PC-9 (cell line): ENCODE measurements around the gene TMEM59L. TPM values are rescaled to one million over a fixed set of nuclear protein-coding genes. Genes with fewer than 3 reads are reported as not detected.

ENCODE experiments used
- BruUV-seq: library from RNA; stranded (reverse); fragments of 400-500 nt; replicated peaks from 2 replicates; lab custom pipeline; 2021; lab: Mats Ljungman, UMichigan
- CTCF ChIA-PET: fragments of 300-600 bp; sonication (Branson Sonifier 250); formaldehyde crosslinking; loops from one replicate; lab custom pipeline; 2022; ENCODE audit warnings: antibody characterized with exemption; lab: Charles Lee
- POLR2A ChIA-PET: fragments of 300-600 bp; sonication (Branson Sonifier 250); formaldehyde crosslinking; loops from one replicate; lab custom pipeline; 2022; ENCODE audit warnings: antibody characterized with exemption; ENCODE audit not compliant: unreplicated experiment; lab: Charles Lee
- DNase-seq, 2 experiments: peaks; one replicate each; pipeline versions ENCODE4 v3.0.0 to v3.0.0-alpha.2; 2015 to 2022; ENCODE audit warnings: mixed read lengths in 1 of 2
- H2AFZ ChIP-seq: fragments of 200-600 bp; sonication (generic); 2 replicates; pipeline ENCODE4 v1.8.1; 2017; ENCODE audit warnings: antibody characterized with exemption
- H3F3A ChIP-seq: fragments of 200-600 bp; sonication (generic); 2 replicates; pipeline ENCODE4 v1.8.1; 2017; ENCODE audit warnings: antibody characterized with exemption, mild to moderate bottlenecking, low read depth; ENCODE audit not compliant: insufficient read depth
- H3K27ac ChIP-seq: fragments of 200-600 bp; sonication (generic); 2 replicates; pipeline ENCODE4 v1.6.1; 2016; ENCODE audit warnings: mixed run types
- H3K27me3 ChIP-seq: fragments of 200-600 bp; sonication (generic); 2 replicates; pipeline ENCODE4 v1.6.1; 2016; ENCODE audit warnings: low read depth, mixed run types; ENCODE audit not compliant: insufficient read depth
- H3K36me3 ChIP-seq: fragments of 200-600 bp; sonication (generic); 2 replicates; pipeline ENCODE4 v1.6.1; 2016; ENCODE audit warnings: low read depth, mixed run types
- H3K4me1 ChIP-seq: fragments of 200-600 bp; sonication (generic); replicated peaks from 2 replicates; pipeline ENCODE4 v1.6.1; 2016; ENCODE audit warnings: mixed run types; ENCODE audit not compliant: insufficient read depth
- H3K4me2 ChIP-seq: fragments of 200-600 bp; sonication (generic); 2 replicates; pipeline ENCODE4 v1.6.1; 2017; ENCODE audit warnings: mixed run types
- H3K4me3 ChIP-seq: fragments of 200-600 bp; sonication (generic); 2 replicates; pipeline ENCODE4 v1.6.1; 2016; ENCODE audit warnings: mixed run types
- H3K79me2 ChIP-seq: fragments of 200-600 bp; sonication (generic); 2 replicates; pipeline ENCODE4 v1.6.1; 2017; ENCODE audit warnings: low read depth, mixed run types
- H3K9me2 ChIP-seq: fragments of 200-600 bp; sonication (generic); 2 replicates; pipeline ENCODE4 v1.8.1; 2017; ENCODE audit warnings: mild to moderate bottlenecking; ENCODE audit not compliant: insufficient read depth
- H3K9me3 ChIP-seq: fragments of 200-600 bp; sonication (generic); 2 replicates; pipeline ENCODE4 v1.8.1; 2016; ENCODE audit warnings: low read depth; ENCODE audit not compliant: insufficient read depth
- H4K20me1 ChIP-seq: fragments of 200-600 bp; sonication (generic); 2 replicates; pipeline ENCODE4 v1.8.1; 2017; ENCODE audit not compliant: insufficient read depth
- CTCF ChIP-seq: fragments of 200-600 bp; sonication (generic); conservative IDR thresholded peaks from 2 replicates; pipeline ENCODE4 v1.6.1; 2017; ENCODE audit warnings: mixed run types, antibody characterized with exemption, mild to moderate bottlenecking, moderate library complexity
- EZH2 ChIP-seq: fragments of 200-600 bp; sonication (generic); IDR thresholded peaks from 2 replicates; pipeline ENCODE4 v1.8.0; 2017; ENCODE audit warnings: antibody characterized with exemption, low read depth
- intact Hi-C: fragments of 100-400 bp; cut with micrococcal nuclease; formaldehyde crosslinking; loops from one replicate; pipeline ENCODE4 v1.10.0; 2022; ENCODE audit not compliant: unreplicated experiment
- total RNA-seq: library from RNA; stranded (reverse); gene quantifications from 2 replicates; pipeline ENCODE4 v1.2.3, GENCODE V29; 2021

Gene TMEM59L
- total RNA-seq, 1 experiment from 2014 or later = 0.65 TPM

GRCh38 chr19:18612051-18612771 is 459 bp upstream of the TMEM59L start:
- BruUV-seq = no TSS peak
- Histone ChIP-seq H3K4me3 (no peak overlapping the region), H3K27ac (no peak overlapping the region), H3K79me2 (no peaks in the 10 kb centered on the region), H3K36me3 (no peaks in the 10 kb centered on the region), H3K4me1 (peaks cover 26% of the 10 kb centered on the region), H4K20me1 (no peaks in the 10 kb centered on the region), H3K9me2 (no peaks in the 10 kb centered on the region), H3K27me3 (peaks cover 89% of the 10 kb centered on the region), H3F3A (peaks cover 27% of the 10 kb centered on the region; the same call in 1 of the 2 replicates), H2AFZ (no peak overlapping the region), H3K9me3 (no peaks in the 10 kb centered on the region), H3K4me2 (no peak overlapping the region)
- POLR2A ChIA-PET = no interaction called here
- CTCF ChIA-PET = no interaction called here
- TF ChIP-seq EZH2 (0 out of 2 replicates have a peak, but pooled peaks have one; percentile 78), CTCF (no peak)
- intact Hi-C loops = no loop called here
- no peak for DNase-seq

GRCh38 chr19:18613589-18614234 is 1.0 kb downstream of the TMEM59L start:
- no peaks in the 10 kb centered on the region for H3K9me3 ChIP-seq
- no peaks in the 10 kb centered on the region for H3K9me2 ChIP-seq
- no peaks in the 10 kb centered on the region for H4K20me1 ChIP-seq
- CTCF ChIA-PET = interaction anchor here (0.5 kb wide), 1 partner anchor 262 kb away, joined by 3 read pairs; no protein-coding TSS in a partner anchor
- H2AFZ ChIP-seq = no peak overlapping the region
- H3K4me1 ChIP-seq = peaks cover 18% of the 10 kb centered on the region
- H3K27ac ChIP-seq = no peak overlapping the region
- no TSS peak for BruUV-seq
- no peak overlapping the region for H3K4me3 ChIP-seq
- POLR2A ChIA-PET = no interaction called here
- no peaks in the 10 kb centered on the region for H3K36me3 ChIP-seq
- H3K4me2 ChIP-seq = no peak overlapping the region
- peaks cover 76% of the 10 kb centered on the region for H3K27me3 ChIP-seq
- DNase-seq = no peak
- H3F3A ChIP-seq = peaks cover 20% of the 10 kb centered on the region; the same call in 1 of the 2 replicates
- TF ChIP-seq EZH2 (no peak), CTCF (no peak)
- intact Hi-C loops = no loop called here
- no peaks in the 10 kb centered on the region for H3K79me2 ChIP-seq

- ChIA-PET POLR2A (no interaction called here), CTCF (no interaction called here)
- Histone ChIP-seq H3K4me2 (no peak overlapping the region), H3K4me1 (peaks cover 4% of the 10 kb centered on the region), H3K27me3 (peaks cover 53% of the 10 kb centered on the region), H3K79me2 (no peaks in the 10 kb centered on the region), H3K9me2 (no peaks in the 10 kb centered on the region), H3K9me3 (no peaks in the 10 kb centered on the region), H3K27ac (no peak overlapping the region), H3F3A (peaks cover 3% of the 10 kb centered on the region; the same call in 1 of the 2 replicates), H2AFZ (no peak overlapping the region), H4K20me1 (no peaks in the 10 kb centered on the region), H3K36me3 (no peaks in the 10 kb centered on the region), H3K4me3 (no peak overlapping the region)
- no peak for DNase-seq
- intact Hi-C loops = no loop called here
- BruUV-seq = no TSS peak
- no peak for TF ChIP-seq CTCF
Measured at GRCh38 chr19:18616023-18616422, 3.4 kb downstream of the TMEM59L start.
